ENCODE data around the gene DMD.
"Not testable (repeated sequence)": the region's sequence is repeated elsewhere in the genome, so short reads cannot be mapped to it uniquely, and the experiment has no call there.

The DMD gene

GRCh38 chrX:31606771-31607170 is 1604.6 kb downstream of the DMD start:
- no peak for FAIRE-seq

DNA sequence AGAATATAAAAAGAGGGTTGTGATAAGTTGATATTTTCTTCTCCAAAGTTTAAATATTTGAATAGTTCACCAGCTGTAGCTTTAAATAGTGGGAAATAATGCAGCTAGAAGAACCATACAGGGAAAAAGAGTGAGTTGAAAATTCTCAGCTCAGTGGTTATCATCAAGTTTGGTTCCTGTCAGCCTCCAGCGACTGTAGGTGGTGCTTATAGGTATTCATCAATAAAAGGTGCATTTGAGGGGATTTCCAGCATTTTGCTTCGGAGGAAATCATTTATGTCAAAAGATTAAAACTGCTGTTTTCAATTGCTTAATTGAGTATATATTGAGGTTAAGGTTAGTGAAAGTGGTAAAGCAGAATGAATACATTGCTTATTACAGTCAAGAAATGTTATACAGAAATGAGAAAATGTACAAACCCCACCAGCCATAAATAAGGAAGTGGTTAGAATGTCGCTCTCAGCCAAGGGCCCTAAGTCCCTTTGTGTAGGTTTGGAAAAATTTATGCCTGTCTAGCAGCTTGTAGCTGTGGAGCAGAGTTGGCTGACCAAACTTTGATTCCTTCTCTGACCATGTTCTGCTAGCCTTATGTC is 1606.6 kb downstream of the DMD start:
- no peak for TF ChIP-seq POLR2A (IDR thresholded peaks at IDR 0.05; ENCODE audit: low read depth, low read length)
- DNase-seq (ENCODE audit: insufficient read length, low spot score) (no peak), FAIRE-seq (no peak)

More at GRCh38 chrX:31606771-31607170, 1604.6 kb downstream of the DMD start:
- no peak for TF ChIP-seq POLR2A (IDR thresholded peaks at IDR 0.05; ENCODE audit: low read depth, low read length)
- no peak for DNase-seq (ENCODE audit: insufficient read length, low spot score)

- no peak for FAIRE-seq
- no peak for DNase-seq (ENCODE audit: insufficient read length, low spot score)
- TF ChIP-seq POLR2A (IDR thresholded peaks at IDR 0.05; ENCODE audit: low read depth, low read length) = no peak
Observed at GRCh38 chrX:31603411-31604120, 1607.8 kb downstream of the DMD start.

DNA sequence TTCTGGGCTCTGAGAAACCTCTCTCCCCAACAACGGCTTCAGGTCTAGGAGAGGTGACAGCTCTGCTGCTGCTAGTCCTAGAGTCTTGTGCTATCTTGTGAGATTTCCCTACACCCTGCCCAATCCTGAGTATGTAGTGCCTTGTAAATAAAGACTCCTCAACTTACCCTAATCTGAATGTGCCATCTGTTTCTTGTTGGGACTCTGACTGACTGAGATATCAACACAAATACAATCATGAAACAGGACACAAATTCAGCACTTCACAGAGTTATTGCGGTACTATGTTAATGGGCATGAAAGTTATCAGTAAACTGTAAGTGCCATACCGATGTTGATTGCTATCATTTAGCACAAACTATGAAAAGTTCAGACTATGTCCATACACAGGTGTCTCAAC is 1610.5 kb downstream of the DMD start:
- FAIRE-seq = no peak

DNA sequence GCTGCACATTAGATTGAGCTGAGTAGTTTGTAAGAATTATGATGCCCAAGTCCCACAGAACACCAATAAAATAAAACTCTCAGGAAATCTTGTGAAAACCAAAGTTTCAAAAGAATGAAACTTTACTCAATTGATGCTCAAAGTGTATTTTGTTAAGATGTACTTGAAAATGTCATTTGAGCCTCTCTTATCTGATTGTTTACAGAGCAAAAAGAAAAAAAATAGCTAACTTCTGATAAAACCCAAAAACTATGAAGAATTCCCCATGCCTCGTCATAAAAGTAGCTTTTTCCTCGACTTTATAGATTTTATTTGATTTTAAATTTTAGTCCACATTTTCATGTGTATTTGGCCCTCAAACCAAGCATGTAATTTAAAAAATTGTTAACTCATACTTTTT is 1618.0 kb downstream of the DMD start:
- DNase-seq (ENCODE audit: insufficient read length, low spot score) = no peak

More for the DNA sequence above, 1610.5 kb downstream of the DMD start:
- DNase-seq (ENCODE audit: insufficient read length, low spot score) = no peak
- no peak for TF ChIP-seq POLR2A (IDR thresholded peaks at IDR 0.05; ENCODE audit: low read depth, low read length)

GRCh38 chrX:31591355-31591754 is 1620.0 kb downstream of the DMD start:
- FAIRE-seq (no peak), DNase-seq (ENCODE audit: insufficient read length, low spot score) (no peak)
- TF ChIP-seq POLR2A (IDR thresholded peaks at IDR 0.05; ENCODE audit: low read depth, low read length) = no peak

More for the DNA sequence above, 1618.0 kb downstream of the DMD start:
- TF ChIP-seq POLR2A (IDR thresholded peaks at IDR 0.05; ENCODE audit: low read depth, low read length) = no peak
- no peak for FAIRE-seq

DNA sequence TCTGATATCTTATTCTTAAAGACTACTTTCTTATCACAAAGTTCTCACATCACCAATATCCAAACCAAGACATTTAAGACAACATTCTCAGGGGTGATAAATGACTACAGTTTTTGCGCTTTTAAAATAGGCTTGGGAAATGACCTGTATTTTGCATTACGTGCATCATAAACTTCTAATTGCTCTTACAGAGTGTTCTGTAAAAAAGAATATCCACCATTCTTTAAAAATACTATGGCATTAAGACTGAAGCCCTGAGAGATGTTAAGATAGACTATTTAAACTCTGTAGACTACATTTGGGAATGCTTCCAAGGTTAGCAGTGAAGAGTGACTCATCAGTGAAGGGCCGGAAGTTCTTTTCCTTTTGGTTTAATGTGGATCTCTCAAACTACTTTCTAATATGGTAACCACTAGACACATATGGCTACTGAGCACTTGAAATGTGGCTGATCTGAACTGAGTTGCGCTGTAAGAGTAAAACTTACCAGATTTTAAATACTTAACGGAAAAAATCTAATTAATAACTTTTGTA is 1620.7 kb downstream of the DMD start:
- no peak for TF ChIP-seq POLR2A (IDR thresholded peaks at IDR 0.05; ENCODE audit: low read depth, low read length)
- FAIRE-seq = no peak
- DNase-seq (ENCODE audit: insufficient read length, low spot score) = no peak

- FAIRE-seq = no peak
Observed at GRCh38 chrX:31589503-31589902, 1621.8 kb downstream of the DMD start.

DNA sequence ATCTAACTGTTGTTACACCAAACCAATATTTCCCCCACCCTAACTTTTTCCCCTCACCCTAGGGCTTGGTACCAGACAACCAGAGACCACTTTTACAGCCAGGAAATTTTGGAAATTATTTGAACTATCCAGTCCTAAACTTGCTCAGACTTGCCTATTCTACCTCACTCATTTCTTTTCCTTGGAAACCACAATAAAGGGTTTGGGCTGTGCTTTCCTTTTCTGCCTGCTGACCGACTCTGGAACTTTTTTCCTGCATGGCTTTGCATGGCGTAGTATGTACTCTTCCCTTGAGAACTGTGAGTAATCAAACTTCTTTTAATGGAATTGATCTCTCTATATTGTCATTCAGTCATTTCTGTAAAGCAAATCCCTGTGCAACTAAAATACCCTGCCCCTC is 1623.0 kb downstream of the DMD start:
- TF ChIP-seq POLR2A (IDR thresholded peaks at IDR 0.05; ENCODE audit: low read depth, low read length) = no peak
- DNase-seq (ENCODE audit: insufficient read length, low spot score) = no peak
- FAIRE-seq = no peak

More at GRCh38 chrX:31589503-31589902, 1621.8 kb downstream of the DMD start:
- TF ChIP-seq POLR2A (IDR thresholded peaks at IDR 0.05; ENCODE audit: low read depth, low read length) = no peak
- no peak for DNase-seq (ENCODE audit: insufficient read length, low spot score)

DNA sequence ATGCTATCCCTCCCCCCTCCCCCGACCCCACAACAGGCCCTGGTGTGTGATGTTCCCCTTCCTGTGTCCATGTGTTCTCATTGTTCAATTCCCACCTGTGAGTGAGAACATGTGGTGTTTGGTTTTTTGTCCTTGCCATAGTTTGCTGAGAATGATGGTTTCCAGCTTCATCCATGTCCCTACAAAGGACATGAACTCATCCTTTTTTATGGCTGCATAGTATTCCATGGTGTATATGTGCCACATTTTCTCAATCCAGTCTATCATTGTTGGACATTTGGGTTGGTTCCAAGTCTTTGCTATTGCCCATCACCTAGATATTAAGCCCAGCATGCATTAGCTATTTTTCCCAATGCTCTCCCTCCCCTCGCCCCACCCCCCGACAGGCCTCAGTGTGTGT is 1627.5 kb downstream of the DMD start:
- DNase-seq (ENCODE audit: insufficient read length, low spot score); FAIRE-seq: not testable (repeated sequence)

- no peak for FAIRE-seq
- no peak for TF ChIP-seq POLR2A (IDR thresholded peaks at IDR 0.05; ENCODE audit: low read depth, low read length)
- peak; percentile 1 for DNase-seq (ENCODE audit: insufficient read length, low spot score)
Observed at GRCh38 chrX:31580726-31581125, 1630.6 kb downstream of the DMD start.

GRCh38 chrX:31580227-31580626 is 1631.1 kb downstream of the DMD start:
- DNase-seq (ENCODE audit: insufficient read length, low spot score) (no peak), FAIRE-seq (no peak)
- TF ChIP-seq POLR2A (IDR thresholded peaks at IDR 0.05; ENCODE audit: low read depth, low read length) = no peak

- DNase-seq (ENCODE audit: insufficient read length, low spot score) (no peak), FAIRE-seq (no peak)
- no peak for TF ChIP-seq POLR2A (IDR thresholded peaks at IDR 0.05; ENCODE audit: low read depth, low read length)
Observed at GRCh38 chrX:31572360-31572759, 1639.0 kb downstream of the DMD start.

- FAIRE-seq (no peak), DNase-seq (ENCODE audit: insufficient read length, low spot score) (no peak)
- no peak for TF ChIP-seq POLR2A (IDR thresholded peaks at IDR 0.05; ENCODE audit: low read depth, low read length)
Observed at GRCh38 chrX:31570658-31571057, 1640.7 kb downstream of the DMD start.

- FAIRE-seq (no peak), DNase-seq (ENCODE audit: insufficient read length, low spot score) (no peak)
- TF ChIP-seq POLR2A (IDR thresholded peaks at IDR 0.05; ENCODE audit: low read depth, low read length) = no peak
Observed at GRCh38 chrX:31563792-31564191, 1647.6 kb downstream of the DMD start.

Measured in H54 (cell line).